ENCODE results near the gene CC2D2A. TPM values are rescaled to one million over a fixed set of nuclear protein-coding genes. Genes with fewer than 3 reads are reported as not detected.

CC2D2A gene
- total and polyA plus RNA-seq, 2 of the 13 experiments (the other 11 are each of a cell fraction or from before 2014, with no cell fraction given) = 4.2 to 7.2 TPM

- TF ChIP-seq ZNF770 (CRISPR knock-in tag; IDR thresholded peaks at IDR 0.05) = no peak
- no peak for TF ChIP-seq CSRNP2 (CRISPR knock-in tag; conservative IDR thresholded peaks at IDR 0.05; ENCODE audit: low read depth)
- peak; percentile 36; the same call in 1 of the 2 replicates for TF ChIP-seq HOXD1 (CRISPR knock-in tag; IDR thresholded peaks at IDR 0.05)
- peak; percentile 31; the same call in 1 of the 2 replicates for TF ChIP-seq ARNTL (CRISPR knock-in tag; IDR thresholded peaks at IDR 0.05)
- peak; percentile 66; the same call in 1 of the 2 replicates for TF ChIP-seq ZNF44 (CRISPR knock-in tag; IDR thresholded peaks at IDR 0.05)
- no peak for TF ChIP-seq NPAS2 (CRISPR knock-in tag; IDR thresholded peaks at IDR 0.05; ENCODE audit: borderline replicate concordance)
- TF ChIP-seq RBFOX2 (IDR thresholded peaks at IDR 0.05; ENCODE audit: low read depth, low read length) = no peak
- no peak; the same call in 1 of the 2 replicates for TF ChIP-seq ZNF839 (CRISPR knock-in tag; IDR thresholded peaks at IDR 0.05; ENCODE audit: borderline replicate concordance)
- TF ChIP-seq ETS1 (CRISPR knock-in tag; IDR thresholded peaks at IDR 0.05) = no peak
- no peak for TF ChIP-seq TEAD3 (CRISPR knock-in tag; optimal IDR thresholded peaks at IDR 0.05; ENCODE audit: borderline replicate concordance)
- TF ChIP-seq XRCC5 (optimal IDR thresholded peaks at IDR 0.05; ENCODE audit: low read length) = no peak
- no peak for TF ChIP-seq KDM1A (CRISPR knock-in tag; IDR thresholded peaks at IDR 0.05)
- peak; percentile 97 for TF ChIP-seq ZSCAN25 (CRISPR knock-in tag; IDR thresholded peaks at IDR 0.05)
- no peak for TF ChIP-seq ATAD3A (CRISPR knock-in tag; IDR thresholded peaks at IDR 0.05)
- TF ChIP-seq TAF15 (IDR thresholded peaks at IDR 0.05; ENCODE audit: low read depth, low read length, poor library complexity, severe bottlenecking) = no peak
- peak; percentile 33; the same call in 1 of the 2 replicates for TF ChIP-seq ZNF281 (CRISPR knock-in tag; IDR thresholded peaks at IDR 0.05; ENCODE audit: borderline replicate concordance)
- peak; percentile 72; the same call in 1 of the 2 replicates for TF ChIP-seq ZMAT3 (CRISPR knock-in tag; conservative IDR thresholded peaks at IDR 0.05)
- no peak for TF ChIP-seq ZBTB34 (CRISPR knock-in tag; IDR thresholded peaks at IDR 0.05)
These were observed 9.6 kb downstream of the CC2D2A start (continued) for GRCh38 chr4:15479089-15479912.
